ENCODE measurements around the gene GZMM.
A peak's percentile ranks its signal among the peaks of the same experiment; 100 is the strongest.

Gene GZMM

DNA sequence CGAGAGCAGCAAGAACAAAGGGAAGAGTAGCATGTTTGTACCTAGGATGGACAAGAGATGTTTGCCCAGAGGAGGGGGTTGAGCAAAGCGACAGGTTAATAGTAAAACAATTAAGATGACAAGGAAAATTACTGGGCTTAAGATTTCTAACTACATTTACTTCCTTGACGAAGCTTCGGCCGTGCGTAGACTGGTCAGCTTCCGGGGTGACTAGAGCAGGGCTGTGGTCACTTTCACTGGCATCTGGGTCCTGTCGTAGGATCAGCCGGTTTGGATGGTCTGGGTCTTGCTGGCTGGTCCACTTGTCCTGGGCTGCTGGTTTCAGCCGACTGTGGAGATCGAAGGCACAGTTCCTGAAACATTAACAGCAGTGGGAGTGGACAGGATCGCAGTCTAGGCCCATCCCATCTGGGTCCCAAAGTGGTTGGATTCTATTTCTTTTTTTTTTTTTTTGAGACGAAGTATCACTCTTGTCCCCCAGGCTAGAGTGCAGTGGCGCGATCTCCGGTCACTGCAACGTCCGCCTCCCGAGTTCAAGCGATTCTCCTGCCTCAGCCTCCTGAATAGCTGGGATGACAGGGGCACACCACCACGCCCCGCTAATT is 23.5 kb downstream of the GZMM start:
- no peak for DNase-seq

- no peak for DNase-seq
Observed at GRCh38 chr19:570251-570686, 26.4 kb downstream of the GZMM start.

DNA sequence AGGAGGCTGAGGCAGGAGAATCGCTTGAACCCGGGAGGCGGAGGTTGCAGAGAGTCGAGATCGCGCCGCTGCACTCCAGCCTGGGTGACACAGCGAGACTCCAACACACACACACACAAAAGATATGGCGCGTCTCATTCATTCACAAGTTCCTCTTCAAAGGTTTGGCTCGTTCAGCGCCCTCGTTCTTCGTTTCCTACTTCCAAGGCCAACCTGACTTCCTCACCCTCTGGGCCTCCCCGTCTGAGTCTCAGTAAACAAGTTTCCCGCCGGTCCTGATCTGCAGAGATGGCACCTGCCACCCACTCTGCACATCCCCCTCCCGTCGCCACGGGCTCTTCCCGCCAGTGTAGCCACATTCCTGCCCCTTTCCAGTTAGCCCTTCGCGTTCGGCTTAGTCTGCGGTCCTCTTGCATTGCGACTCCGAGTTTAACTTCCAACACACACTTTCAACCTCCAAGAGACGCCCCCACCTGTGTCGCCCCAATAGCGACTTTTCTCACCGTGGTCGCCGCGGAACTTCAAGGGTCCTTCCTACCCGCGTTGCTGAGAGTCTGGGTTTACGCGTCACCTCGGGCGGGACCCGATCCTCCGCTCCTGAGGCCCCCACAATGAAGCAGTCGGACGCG is 27.2 kb downstream of the GZMM start:
- no peak for DNase-seq

DNA sequence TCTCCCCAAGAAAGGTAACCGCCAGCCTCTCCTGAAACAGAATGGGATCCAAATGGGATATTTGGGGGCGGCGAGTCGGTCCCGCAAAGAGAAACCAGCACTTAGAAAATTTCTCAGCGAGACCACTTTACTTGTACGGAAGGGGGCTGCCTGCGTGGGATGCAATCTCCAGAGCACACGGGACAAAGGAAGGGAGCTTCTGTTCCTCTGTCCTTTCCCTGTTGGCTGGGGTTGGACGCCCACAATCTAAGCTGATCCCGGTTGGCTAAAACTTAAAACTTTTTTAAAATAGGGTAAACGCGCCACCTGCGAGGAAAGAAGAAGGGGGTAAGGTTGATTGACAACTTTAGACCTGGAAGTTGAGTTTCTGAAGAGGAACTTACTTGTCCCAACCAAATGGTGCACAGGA is 27.7 kb downstream of the GZMM start:
- no peak for DNase-seq

DNA sequence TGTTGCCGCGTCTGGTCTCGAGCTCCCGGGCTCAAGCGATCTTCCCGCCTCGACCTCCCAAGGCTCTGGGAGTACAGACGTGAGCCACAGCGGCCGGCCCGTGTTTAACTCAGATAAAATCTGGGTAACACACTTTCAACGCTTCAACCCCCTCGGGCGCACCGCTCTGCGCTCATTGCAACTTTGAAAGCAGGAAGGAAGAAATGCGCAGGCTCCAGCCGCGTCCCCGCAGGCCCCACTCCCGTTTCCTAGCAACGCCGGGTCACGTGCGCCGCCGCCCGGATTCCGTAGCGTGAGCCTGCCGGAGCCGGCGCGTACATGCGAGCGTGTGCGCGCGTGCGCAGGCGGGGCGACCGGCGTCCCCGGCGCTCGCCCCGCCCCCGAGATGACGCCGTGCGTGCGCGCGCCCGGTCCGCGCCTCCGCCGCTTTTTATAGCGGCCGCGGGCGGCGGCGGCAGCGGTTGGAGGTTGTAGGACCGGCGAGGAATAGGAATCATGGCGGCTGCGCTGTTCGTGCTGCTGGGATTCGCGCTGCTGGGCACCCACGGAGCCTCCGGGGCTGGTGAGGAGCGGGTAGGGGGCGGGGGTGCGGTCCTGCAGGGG is 28.4 kb downstream of the GZMM start, which contains the start of gene BSG:
BSG (plus strand) TSS at position 457 of the 603 bp plus-strand sequence; CDS start at position 496, 39 bp downstream.
- DNase-seq: peak; percentile 93

DNA sequence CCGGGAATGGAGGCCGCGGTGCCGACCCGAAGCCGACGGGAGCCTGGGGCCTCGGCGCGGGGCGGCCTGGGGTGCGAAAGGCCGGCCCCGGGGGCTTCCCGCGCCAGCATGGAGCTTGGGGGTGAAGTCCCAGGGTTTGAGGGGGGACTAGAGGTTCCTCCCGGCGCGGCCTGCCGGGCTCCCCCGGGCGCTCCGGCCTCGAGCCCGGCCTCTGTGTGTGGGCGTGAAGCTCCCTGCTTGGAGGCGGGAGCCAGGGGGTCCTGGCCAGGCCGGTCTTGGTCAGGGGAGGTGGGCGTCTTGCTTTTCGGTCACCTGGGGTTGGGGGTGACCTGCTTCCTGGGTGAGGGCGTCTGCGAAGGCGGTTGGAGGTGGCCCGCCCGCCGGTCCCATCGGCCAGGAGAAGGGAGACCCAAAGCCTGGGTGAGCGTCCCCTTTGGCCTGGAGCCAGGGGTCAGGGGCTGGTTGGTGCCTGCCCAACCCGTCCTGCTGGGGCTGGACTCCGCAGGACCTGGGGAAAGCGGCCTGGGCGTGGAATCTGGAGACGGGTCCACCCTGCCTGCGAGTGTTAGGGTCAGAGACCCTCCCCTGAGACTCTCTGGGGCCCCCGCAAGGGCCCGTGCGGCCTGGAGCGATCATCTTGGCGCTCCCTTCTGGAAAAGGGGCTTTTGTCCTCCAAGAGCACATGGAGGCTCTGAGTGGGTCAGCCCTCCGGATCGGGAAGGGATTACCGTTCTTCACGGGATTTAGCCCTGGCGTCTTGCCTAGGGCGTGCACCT is 29.1 kb downstream of the GZMM start:
- no peak for DNase-seq

- DNase-seq: no peak
Observed at GRCh38 chr19:573519-573825, 29.6 kb downstream of the GZMM start.

DNA sequence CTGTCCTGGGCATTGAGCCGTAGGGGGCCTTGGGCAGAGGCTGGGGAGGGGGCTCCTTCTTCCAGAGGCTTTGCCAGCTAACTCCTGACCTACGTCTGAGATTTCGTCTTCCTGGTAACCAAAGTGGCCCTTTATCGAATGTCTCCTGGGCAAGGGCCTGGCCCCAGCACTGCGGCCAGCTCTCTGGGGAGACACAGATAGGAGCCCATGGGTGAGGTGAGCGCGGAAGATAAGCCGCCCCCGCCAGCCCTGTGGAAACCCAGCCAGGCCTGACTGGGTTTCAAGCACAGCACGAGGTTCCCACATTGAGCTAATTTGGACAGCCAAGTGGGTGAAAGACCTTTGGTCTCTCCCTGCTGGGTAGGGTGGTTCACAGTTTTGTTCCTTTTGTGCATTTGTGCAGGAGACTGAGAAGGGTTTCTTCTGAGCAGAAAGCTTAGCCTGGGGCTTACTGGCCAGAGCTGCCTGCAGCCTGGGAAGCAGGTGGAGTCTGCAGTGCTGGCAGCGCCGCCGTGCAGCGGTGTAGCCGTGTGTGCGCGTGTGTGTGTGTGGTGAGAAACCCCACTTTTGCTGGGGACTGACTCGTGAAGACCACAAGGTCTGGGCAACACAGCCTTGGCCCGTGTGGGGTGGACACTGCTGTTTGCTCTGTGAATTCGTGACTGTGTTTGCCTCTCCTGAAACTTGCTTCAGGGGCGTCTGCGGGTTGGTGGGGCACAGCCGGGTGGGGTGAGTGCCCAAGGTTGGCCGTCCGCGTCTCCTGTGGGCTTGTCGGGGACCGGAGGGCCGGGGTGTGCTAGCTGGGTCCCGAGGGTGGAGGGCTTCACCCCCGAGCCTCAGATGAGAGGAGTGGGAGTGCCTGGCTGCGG is 31.0 kb downstream of the GZMM start:
- DNase-seq: no peak

GRCh38 chr19:575527-576506 is 32.0 kb downstream of the GZMM start:
- DNase-seq: no peak

DNA sequence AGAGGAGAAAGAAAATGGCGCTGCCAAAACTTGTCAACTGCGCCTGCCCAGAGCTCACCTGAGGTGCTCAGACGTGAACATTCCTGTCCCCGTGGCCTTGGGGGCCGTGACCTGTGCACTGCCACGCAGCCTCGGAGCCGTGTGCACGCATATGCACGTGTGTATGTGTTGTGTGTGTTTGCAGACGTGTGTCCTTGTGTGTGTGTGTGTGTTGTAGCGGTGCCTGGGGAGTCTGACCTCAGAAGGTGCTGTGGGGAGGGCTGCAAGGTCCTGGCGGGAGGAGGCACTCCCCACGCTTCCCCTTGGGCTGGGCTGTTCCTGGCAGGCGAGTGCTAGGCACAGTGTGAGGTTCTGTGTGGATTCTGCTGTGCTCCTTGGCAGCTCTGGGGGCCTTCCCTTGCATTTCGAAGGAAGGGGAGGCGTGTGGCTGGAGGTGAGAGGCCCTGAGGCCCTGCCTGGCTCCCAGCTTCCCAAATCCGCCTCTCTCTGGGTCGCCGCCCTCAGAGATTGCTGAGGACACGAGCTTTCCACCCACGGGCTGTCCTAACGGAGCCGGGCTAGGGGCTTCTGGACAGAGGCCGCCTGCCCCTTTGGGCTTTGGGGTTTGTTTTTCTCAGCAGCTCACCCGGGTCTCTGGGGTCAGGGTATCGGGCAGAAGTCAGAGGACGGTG is 33.0 kb downstream of the GZMM start:
- DNase-seq: no peak

- no peak for DNase-seq
Observed at GRCh38 chr19:577439-578392, 33.9 kb downstream of the GZMM start.

DNA sequence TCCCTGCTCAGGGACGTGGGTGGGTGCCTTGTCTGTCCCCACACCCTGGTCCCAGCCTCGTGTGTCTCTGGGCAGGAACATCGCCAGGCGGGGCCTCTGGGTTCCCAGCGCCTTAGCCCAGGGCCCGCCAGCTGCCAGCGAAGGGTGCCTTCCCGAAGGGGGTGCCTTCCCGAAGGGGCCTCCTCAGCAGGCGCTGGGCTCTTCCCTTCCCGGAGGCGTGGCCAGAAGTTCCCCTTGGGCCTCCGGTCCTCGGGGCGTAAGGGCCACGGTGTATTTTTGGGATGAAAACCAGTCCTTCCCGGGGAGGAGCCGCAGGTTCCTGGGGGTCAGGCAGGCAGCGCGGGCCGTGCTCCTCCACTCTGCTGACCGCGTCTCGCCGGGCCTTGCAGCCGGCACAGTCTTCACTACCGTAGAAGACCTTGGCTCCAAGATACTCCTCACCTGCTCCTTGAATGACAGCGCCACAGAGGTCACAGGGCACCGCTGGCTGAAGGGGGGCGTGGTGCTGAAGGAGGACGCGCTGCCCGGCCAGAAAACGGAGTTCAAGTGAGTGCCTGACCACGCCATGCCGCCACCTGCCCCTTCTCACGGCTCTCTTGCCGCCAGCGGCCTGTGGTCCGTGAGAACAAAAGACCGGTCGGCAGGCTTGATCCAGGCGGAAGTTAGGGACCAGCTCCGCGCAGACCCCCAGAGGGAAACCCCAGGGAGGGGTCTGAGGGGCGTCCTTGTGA is 35.4 kb downstream of the GZMM start:
- DNase-seq: no peak

- no peak for DNase-seq
Observed at GRCh38 chr19:579842-580155, 35.9 kb downstream of the GZMM start.

DNA sequence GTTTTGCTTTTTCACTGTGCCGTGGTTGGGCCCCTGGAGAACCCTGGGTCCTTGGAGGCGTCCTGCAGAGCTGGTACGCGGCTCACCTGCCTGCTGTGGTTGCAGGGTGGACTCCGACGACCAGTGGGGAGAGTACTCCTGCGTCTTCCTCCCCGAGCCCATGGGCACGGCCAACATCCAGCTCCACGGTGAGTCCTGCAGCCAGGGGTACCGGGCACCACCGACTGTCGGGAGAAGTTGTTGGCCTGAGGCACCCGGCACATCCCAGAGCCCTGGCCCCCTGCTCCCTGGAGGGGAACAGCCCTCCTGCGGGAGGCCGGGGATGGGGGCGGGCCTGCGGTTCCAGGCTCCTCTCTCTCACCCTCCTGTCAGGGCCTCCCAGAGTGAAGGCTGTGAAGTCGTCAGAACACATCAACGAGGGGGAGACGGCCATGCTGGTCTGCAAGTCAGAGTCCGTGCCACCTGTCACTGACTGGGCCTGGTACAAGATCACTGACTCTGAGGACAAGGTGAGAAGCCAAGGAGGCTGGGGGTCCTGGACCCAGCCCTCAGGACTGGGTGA is 36.5 kb downstream of the GZMM start:
- DNase-seq: no peak

DNA sequence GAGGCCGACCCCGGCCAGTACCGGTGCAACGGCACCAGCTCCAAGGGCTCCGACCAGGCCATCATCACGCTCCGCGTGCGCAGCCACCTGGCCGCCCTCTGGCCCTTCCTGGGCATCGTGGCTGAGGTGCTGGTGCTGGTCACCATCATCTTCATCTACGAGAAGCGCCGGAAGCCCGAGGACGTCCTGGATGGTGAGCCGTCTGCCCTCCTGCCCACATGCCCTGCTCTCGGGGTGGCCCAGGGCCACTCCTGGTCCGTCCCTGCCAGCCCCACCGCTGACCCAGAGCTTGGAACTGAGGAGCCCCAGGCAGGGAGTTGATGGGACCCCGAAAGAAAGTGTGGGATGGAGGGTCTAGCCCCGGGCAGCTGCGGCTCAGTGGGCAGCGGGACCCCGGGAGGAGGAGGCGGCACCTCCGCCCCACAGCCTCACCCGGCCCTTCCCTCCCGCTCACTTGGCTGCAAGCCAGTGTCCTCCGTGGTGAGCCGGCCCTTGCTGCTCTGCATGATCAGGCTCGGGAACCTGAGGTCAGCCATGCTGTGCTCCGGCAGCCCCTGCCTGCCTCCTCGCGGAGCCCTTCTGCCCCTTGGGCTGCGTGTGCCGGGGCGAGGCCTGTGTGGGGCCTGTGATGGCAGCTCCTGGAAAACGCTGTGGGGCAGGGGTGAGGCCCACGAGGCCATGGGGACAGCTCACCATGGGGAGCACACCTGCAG is 37.7 kb downstream of the GZMM start:
- DNase-seq: no peak

DNA sequence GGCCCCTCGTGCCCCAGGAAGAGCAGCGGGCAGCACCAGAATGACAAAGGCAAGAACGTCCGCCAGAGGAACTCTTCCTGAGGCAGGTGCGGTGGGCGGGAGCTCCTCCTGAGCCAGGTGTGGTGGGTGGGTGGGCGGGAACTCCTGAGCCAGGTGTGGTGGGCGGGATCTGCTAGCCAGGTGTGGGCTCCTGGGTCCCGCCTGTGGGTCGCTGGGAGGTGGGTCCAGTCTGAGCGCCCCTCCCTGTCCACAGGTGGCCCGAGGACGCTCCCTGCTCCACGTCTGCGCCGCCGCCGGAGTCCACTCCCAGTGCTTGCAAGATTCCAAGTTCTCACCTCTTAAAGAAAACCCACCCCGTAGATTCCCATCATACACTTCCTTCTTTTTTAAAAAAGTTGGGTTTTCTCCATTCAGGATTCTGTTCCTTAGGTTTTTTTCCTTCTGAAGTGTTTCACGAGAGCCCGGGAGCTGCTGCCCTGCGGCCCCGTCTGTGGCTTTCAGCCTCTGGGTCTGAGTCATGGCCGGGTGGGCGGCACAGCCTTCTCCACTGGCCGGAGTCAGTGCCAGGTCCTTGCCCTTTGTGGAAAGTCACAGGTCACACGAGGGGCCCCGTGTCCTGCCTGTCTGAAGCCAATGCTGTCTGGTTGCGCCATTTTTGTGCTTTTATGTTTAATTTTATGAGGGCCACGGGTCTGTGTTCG is 38.8 kb downstream of the GZMM start:
- DNase-seq: no peak

DNA sequence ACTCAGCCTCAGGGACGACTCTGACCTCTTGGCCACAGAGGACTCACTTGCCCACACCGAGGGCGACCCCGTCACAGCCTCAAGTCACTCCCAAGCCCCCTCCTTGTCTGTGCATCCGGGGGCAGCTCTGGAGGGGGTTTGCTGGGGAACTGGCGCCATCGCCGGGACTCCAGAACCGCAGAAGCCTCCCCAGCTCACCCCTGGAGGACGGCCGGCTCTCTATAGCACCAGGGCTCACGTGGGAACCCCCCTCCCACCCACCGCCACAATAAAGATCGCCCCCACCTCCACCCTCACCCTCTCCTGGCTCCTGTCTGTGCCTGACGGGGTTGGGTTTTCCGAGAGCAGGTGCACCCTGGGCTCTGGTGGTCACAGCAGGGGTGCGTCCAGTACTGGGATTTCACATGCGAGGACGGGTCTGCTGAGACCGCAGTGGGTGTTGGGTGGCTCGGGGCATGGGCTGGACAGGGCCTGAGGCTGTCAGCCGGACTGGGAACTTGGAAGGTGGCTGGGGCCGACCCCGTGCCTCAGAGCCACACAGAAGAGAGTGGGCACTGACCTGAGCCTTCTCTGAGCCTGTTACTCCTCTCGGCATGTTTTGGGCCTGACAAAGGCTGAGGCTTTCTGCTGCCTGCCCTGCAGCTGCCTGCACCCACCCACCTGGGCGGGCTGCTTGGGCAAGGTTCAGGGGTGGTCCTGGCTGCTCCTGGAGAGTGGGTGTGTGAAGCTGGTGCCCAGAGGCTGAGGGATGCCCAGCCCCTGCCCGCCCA is 39.5 kb downstream of the GZMM start:
- no peak for DNase-seq

Measured in DMS 273 treated with DMSO at 0.1 percent for 48 hours (cell line).